ENCODE results near the gene MRPS26.
"Not testable (repeated sequence)": the region's sequence is repeated elsewhere in the genome, so short reads cannot be mapped to it uniquely, and the experiment has no call there.

Gene MRPS26

GRCh38 chr20:3059489-3059888, 13.6 kb downstream of the MRPS26 start:
- no peaks in the 10 kb centered on the region for H3K27me3 ChIP-seq (replicated peaks; ENCODE audit: control insufficient read depth, insufficient read depth, low read length)
- no peak for DNase-seq (ENCODE audit: extremely low read depth, insufficient read length)
- TF ChIP-seq CTCF (IDR thresholded peaks at IDR 0.05; ENCODE audit: insufficient read depth, low read length, poor library complexity, severe bottlenecking) = no peak
- no peaks in the 10 kb centered on the region for H3K36me3 ChIP-seq (ENCODE audit: control insufficient read depth, insufficient read depth, low read length)
- H3K4me3 ChIP-seq (replicated peaks; ENCODE audit: low read depth, low read length) = no peak overlapping the region

GRCh38 chr20:3064119-3064518, 18.3 kb downstream of the MRPS26 start:
- H3K36me3 ChIP-seq (ENCODE audit: control insufficient read depth, insufficient read depth, low read length); H3K27me3 ChIP-seq (replicated peaks; ENCODE audit: control insufficient read depth, insufficient read depth, low read length); H3K4me3 ChIP-seq (replicated peaks; ENCODE audit: low read depth, low read length); DNase-seq (ENCODE audit: extremely low read depth, insufficient read length): not testable (repeated sequence)

- H3K4me3 ChIP-seq (replicated peaks; ENCODE audit: low read depth, low read length) = no peak overlapping the region
- no peaks in the 10 kb centered on the region; the same call in 1 of the 2 replicates for H3K27me3 ChIP-seq (replicated peaks; ENCODE audit: control insufficient read depth, insufficient read depth, low read length)
- no peak for TF ChIP-seq CTCF (IDR thresholded peaks at IDR 0.05; ENCODE audit: insufficient read depth, low read length, poor library complexity, severe bottlenecking)
- DNase-seq (ENCODE audit: extremely low read depth, insufficient read length) = no peak
- H3K36me3 ChIP-seq (ENCODE audit: control insufficient read depth, insufficient read depth, low read length) = no peaks in the 10 kb centered on the region
Observed at GRCh38 chr20:3067139-3068014, 21.5 kb downstream of the MRPS26 start.

GRCh38 chr20:3068075-3068474, 22.2 kb downstream of the MRPS26 start:
- no peak for DNase-seq (ENCODE audit: extremely low read depth, insufficient read length)
- TF ChIP-seq CTCF (IDR thresholded peaks at IDR 0.05; ENCODE audit: insufficient read depth, low read length, poor library complexity, severe bottlenecking) = no peak
- no peaks in the 10 kb centered on the region; the same call in 1 of the 2 replicates for H3K27me3 ChIP-seq (replicated peaks; ENCODE audit: control insufficient read depth, insufficient read depth, low read length)
- H3K4me3 ChIP-seq (replicated peaks; ENCODE audit: low read depth, low read length) = no peak overlapping the region
- no peaks in the 10 kb centered on the region for H3K36me3 ChIP-seq (ENCODE audit: control insufficient read depth, insufficient read depth, low read length)

- Histone ChIP-seq H3K4me3 (replicated peaks; ENCODE audit: low read depth, low read length) (no peak overlapping the region), H3K27me3 (replicated peaks; ENCODE audit: control insufficient read depth, insufficient read depth, low read length) (no peaks in the 10 kb centered on the region; the same call in 1 of the 2 replicates), H3K36me3 (ENCODE audit: control insufficient read depth, insufficient read depth, low read length) (no peaks in the 10 kb centered on the region)
- no peak for DNase-seq (ENCODE audit: extremely low read depth, insufficient read length)
- TF ChIP-seq CTCF (IDR thresholded peaks at IDR 0.05; ENCODE audit: insufficient read depth, low read length, poor library complexity, severe bottlenecking) = peak; percentile 49
Observed at GRCh38 chr20:3068986-3069900, 23.4 kb downstream of the MRPS26 start.

GRCh38 chr20:3070725-3071124, 24.9 kb downstream of the MRPS26 start:
- no peak for DNase-seq (ENCODE audit: extremely low read depth, insufficient read length)
- no peak for TF ChIP-seq CTCF (IDR thresholded peaks at IDR 0.05; ENCODE audit: insufficient read depth, low read length, poor library complexity, severe bottlenecking)
- Histone ChIP-seq H3K27me3 (replicated peaks; ENCODE audit: control insufficient read depth, insufficient read depth, low read length) (no peaks in the 10 kb centered on the region; the same call in 1 of the 2 replicates), H3K36me3 (ENCODE audit: control insufficient read depth, insufficient read depth, low read length) (no peaks in the 10 kb centered on the region), H3K4me3 (replicated peaks; ENCODE audit: low read depth, low read length) (no peak overlapping the region)
